GOT3 (cell line): ENCODE results near the gene PARS2.

Experiments used
- DNase-seq: peaks from one replicate; lab custom pipeline; 2025; ENCODE audit warnings: mixed read lengths; lab: John Stamatoyannopoulos, UW

The PARS2 gene

DNA sequence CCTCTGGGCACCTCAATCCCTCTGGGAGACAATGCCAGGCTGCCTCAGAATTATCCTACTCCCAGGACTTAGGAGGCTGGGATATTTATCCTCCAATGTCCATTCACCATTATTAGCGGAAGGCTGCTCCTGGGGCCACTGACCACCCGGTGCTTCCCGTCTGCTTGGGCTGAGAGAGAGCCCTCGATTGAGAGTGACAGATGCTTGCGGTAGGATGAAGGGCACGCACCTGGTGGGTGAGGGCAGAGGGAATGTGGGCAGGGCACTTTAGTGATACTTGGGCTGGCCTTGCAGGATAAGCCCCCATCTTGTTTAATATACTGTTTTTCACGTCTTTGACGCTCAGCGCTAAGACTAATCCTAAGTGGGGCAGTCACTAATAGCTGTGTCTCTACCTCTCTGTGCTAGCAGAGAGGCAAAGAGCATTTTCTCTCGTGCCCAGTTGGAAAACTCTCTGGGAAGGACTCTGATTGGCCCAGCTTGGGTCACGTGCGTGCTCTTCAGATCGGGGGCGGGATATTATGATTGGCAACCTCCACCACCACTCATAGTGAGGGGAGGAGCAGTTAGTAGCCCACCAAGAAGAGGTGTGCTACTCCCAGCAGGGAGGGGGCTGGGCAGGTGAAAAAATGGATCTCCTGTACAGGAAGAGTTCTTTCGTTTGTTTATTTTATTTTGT is 10.6 kb upstream of the PARS2 start:
- DNase-seq, result no peak

GRCh38 chr1:54772951-54773350 is 8.6 kb upstream of the PARS2 start:
- DNase-seq, result no peak

DNA sequence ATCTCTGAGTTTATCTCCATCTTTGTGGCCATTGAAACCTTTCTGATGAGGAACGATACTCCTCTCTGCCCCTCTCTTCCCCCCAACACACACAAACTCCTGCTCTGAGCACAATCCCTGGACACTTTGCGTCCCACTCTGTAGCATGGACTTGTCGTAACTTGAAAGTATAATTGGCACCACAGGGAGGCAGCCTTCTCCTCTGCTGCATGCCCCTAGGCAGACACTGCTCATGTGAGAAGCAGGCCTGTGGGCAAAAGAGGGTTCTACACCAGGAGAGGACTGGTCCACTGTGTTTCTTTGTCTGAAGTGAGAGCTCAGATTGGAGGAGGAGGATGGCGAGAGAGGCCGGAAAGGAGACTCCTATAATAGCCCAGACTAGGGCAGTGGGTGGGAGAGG is 3.8 kb upstream of the PARS2 start:
- no peak for DNase-seq

DNA sequence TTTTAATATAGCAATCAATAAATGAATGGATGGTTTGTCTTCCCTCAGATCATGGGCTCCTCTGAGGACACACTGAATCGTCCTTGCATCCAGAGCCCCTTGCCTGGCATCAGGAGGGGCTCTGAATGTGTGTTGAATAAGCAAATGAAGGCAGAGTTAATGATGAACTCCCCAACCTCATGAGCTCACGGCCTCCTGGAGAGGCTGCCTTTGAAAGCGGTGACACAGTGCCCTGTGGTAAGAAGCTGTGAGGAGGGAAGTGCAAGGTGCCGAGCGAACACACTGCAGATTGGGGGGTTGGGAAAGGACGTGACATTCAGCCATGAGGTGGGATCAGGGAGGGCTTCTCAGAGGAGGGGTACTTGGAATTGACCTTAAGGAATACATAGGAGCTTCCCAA is 3.2 kb upstream of the PARS2 start:
- no peak for DNase-seq

GRCh38 chr1:54766726-54767125 is 2.4 kb upstream of the PARS2 start:
- no peak for DNase-seq

DNA sequence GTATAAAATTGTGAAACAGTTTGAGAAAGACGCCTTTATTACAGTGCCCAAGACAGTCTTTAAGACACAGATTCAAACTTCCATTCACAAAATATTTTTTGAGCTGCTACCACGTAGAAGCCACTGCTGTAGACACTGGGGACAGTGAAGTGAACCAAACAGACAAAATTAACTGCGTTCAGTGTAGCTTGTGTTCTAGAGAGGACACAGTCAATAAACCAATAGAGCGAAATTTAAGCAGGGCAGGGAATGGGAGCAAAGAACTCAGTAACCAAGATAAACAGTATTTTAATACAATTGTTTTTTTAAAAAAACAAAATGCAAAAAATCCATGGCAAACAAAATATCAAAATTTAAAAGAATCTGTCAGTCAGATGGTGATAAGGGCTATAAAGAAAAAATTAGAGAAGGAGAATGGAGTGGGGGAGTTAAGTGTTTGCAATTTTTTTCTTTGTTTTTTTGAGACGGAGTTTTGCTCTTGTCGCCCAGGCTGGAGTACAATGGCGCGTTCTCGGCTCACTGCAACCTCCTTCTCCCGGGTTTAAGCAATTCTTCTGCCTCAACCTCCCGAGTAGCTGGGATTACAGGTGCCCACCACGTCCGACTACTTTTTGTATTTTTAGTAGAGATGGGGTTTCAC is 719 bp upstream of the PARS2 start:
- DNase-seq, result no peak

DNA sequence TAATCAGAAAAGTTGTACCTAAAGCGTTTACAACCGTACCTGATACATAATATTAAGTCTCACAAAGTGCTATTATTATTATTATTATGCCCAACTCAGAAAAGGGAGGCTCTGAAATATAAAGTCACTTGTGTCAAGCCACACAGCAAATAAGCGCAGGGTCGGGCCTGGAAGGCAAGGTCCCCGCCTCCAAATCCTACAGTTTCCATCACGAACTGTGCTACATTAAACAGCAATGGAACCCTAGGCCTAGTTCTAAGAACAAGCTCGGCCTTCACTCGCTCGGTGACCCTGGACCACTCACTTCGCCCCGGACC is 549 bp downstream of the PARS2 start:
- no peak for DNase-seq

GRCh38 chr1:54758678-54759348 is 5.5 kb downstream of the PARS2 start:
- no peak for DNase-seq

DNA sequence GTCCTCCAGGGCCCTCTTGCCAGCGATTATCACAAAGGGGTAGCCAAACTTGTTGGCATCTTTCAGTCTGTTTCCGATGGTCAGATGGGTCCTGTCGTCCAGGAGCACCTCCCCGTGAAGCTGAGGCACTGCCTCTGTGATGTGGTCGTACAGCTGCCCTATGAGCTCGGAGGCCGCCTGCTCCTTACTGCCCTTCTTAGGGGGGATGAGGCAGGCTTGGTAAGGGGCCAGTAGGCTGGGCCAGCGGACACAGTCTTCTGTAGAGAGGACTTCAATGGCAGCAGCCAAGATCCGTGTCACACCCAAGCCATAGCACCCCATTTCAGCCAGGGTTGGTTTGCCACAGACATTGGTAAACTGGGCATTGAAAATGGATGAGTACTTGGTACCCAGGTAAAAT is 6.5 kb downstream of the PARS2 start:
- no peak for DNase-seq

DNA sequence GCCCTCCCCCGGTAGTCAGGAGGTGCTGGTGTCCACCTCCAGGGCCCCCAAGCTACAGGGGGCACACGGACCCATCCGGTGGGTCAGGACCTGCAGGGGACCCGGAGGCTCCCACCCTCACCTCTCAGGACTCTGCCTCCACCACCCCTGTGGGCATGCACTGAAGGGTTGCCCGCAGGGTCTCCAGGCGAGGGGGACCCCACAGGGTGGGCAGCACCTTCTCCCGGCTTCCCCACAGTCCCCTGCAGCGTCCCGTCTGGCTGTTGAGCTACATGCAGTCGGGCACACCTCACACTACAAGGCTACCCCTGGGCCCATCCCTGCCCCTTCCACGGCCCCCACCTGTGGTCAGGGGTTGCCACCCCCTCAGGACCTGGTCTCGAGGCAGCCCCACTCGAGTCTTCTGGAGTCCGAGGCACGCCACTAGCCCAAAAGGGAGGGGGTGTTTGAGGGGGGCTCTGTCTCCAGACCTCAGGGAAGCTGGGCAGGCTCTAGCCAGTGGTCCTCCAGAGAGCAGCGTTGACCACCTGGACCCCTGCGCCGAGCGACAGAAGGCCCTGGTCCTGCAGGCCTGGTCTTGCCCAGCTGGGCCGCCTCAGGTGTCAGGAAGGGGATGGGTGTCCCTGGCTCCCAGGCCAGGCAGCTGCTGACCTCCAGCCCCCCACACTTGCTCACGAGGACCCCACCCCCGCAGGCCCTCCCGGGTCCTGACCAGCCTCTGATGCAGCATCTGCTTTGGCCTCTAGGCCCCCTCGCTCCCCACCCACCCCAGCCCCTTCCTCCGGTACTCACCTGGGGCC is 9.6 kb downstream of the PARS2 start:
- DNase-seq, result no peak

DNA sequence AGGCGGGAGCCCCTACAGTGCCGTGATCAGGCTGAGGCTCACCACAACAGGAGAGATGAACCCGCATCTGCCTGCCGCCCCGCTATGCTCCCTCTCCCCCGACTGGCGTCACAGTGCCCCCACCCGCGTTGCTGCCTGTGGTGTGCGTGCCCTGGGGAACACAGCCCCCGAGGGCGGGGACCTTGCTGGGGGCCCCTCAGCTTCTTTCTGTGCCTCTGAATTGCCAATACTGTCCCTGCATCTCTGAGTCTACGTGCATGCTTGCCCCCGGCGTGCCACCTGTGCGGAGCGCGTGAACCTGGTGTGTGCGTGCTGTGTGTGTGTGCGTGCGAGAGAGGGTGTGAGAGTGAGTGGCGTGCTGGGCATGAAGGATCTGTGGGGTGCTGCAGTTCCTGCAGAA is 10.3 kb downstream of the PARS2 start:
- no peak for DNase-seq

- no peak for DNase-seq
These were observed 12.9 kb downstream of the PARS2 start for GRCh38 chr1:54751426-54751825.

- no peak for DNase-seq
These were observed 13.7 kb downstream of the PARS2 start for GRCh38 chr1:54750596-54750995.

- no peak for DNase-seq
These were observed 16.1 kb downstream of the PARS2 start for GRCh38 chr1:54748094-54748835.

GRCh38 chr1:54745864-54746263 is 18.5 kb downstream of the PARS2 start:
- DNase-seq, result no peak

DNA sequence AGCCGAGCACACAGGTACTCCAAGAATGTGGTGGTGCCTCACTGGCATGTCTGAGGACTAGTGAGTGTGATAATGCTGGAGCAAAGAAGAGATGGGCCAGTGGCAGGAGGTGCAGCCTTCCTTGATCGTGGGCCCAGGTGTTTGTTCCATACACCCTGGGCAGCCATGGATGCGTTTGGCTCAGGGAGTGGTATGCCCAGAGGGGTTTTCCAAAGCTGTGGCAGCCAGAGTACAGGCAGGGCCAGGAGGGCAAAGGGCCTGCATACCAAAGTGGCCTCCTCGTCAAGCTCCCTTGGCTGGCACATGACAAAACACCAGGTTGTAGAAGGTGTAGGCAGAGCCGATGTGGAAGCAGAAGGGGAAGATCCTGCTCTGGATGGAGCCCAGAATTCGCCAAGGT is 19.0 kb downstream of the PARS2 start:
- no peak for DNase-seq

DNA sequence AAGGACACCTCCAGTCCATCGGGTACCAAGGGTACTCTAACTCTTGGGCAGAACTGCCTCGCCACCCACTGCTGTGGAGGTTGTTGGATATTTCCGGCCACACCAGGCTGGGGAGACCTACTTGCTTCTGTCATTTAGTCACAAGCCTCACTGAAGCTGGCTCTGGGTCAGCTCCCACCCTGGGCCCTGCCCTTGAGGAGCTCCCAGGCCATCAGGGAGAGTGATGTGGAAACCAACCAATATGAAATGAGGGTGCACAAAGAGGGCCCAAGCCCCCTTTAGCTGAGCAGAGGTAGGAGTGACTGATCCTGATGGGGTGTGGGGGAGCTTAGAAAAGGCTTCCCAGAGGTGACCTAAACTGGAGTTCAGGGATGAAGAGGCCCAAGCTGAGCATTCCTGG is 19.6 kb downstream of the PARS2 start:
- DNase-seq, result no peak

DNA sequence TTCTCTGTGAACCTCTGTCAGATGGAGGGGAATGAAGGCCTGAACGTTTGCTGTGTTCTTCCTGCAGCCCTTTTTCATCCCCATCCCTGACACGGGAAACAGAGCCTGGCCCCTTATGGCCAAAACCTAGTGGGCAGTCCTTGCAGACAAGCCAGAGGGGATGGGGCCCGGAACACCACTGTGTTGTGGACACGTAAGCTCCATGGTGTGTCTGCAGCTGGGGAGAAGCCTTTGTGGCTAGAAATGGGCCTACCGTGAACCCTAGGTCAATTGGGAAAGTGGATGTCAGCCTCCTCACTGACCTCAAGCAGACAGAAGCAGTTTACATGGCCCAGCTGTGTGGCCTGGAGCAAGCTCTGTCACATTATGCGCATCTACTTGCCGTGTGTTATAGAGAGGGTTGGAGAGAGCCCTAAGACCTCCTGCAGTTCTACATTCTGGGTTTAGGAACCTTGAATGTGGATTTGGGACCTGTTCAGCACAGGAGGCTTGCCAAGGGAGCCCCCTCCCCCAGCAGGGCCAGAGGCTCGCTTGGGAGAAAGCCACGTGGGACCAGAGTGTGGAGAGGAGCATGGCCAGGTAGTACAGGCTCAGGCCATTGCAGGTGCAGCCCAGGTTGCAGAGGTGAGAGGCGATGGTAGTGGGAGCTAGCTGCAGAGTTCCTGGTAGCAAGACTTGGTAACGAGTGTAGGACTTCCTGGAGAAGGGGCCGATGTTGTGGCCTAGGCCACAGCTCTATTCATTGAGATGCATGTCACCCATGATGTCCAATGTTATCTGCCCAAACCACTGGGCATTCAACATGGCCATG is 20.7 kb downstream of the PARS2 start:
- no peak for DNase-seq

DNA sequence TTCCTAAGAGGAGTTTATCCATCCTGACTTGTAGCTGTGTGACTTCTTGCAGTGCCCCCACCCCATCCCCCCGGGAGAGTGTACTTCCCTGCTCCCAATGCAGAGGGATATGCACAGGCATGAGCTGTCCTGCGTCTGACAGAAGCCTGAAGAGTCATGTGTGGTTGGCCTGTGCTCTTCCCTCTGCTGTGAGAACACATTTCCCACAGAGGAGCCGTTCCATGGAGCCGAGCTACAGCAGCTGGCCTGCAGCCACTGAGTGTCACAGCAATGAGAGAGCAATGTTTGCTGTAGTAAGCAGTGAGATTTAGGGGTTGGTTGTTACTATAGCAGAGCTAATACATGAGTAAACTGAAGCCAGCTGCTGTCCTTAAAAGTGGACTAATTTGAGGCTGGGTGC is 22.0 kb downstream of the PARS2 start:
- no peak for DNase-seq

DNA sequence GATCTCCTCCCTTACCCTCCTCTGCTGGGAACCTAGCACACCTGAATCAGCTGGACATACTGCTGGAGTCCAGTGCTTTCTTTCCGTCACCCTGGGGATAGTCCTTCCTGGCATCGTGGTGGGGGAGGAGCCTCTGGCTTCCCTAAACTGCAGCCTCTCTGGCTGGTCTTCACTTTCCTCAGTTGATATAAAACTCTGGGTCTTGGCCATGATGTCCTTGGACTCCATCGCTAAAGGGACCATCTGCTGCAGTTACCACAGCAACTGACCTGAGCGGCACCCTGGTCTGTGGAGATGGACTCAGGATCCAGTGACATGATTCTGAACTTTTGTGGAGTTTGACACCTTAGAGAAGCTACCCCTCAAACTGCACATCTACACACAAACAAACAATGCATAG is 22.8 kb downstream of the PARS2 start:
- DNase-seq, result no peak

DNA sequence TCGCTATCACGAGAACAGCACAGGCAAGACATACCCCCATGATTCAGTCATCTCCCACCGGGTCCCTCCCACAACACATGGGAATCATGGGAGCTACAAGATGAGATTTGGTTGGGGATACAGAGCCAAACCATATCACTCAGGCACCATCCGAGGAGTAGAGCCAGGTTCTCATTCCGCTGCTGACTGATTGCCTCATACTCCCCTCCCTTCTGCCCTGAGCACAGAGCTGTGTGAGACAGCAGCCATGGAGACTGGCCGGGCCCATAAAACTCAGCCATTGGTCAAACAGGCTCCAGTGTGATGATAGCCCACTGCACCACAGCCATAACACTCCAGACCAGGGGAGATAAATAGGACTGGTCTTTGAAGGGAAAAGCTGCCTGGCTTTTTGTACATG is 26.1 kb downstream of the PARS2 start:
- DNase-seq, result no peak
